ACHN (cell line): Measurements from ENCODE around the gene GRHL3.

ENCODE experiments used
- DNase-seq: peaks from one replicate; pipeline ENCODE4 v3.0.0-alpha.2; 2015
- in situ Hi-C: cut with HindIII; loops from 2 replicates; pipeline ENCODE4 v1.10.0; 2017; ENCODE audit warnings: low sequenced_read_pairs, low pct_ligation_motif_present, low pct_unique_long_range_greater_than_20kb

Gene GRHL3

GRCh38 chr1:24384251-24385090 lies 65.3 kb downstream of the GRHL3 start:
- in situ Hi-C loops, result no loop called here

GRCh38 chr1:24385160-24385940 lies 66.2 kb downstream of the GRHL3 start:
- peak; percentile 25 for DNase-seq
- in situ Hi-C loops, result no loop called here

More at GRCh38 chr1:24384251-24385090, 65.3 kb downstream of the GRHL3 start:
- no peak for DNase-seq

GRCh38 chr1:24386241-24386640 lies 67.1 kb downstream of the GRHL3 start:
- in situ Hi-C loops, result no loop called here

GRCh38 chr1:24386931-24387330 lies 67.8 kb downstream of the GRHL3 start:
- in situ Hi-C loops, result no loop called here
- DNase-seq, result no peak

More at GRCh38 chr1:24386241-24386640, 67.1 kb downstream of the GRHL3 start:
- no peak for DNase-seq

- in situ Hi-C loops, result no loop called here
- no peak for DNase-seq
Measured at GRCh38 chr1:24387636-24388175, 68.5 kb downstream of the GRHL3 start.

GRCh38 chr1:24388331-24388885 lies 69.3 kb downstream of the GRHL3 start:
- in situ Hi-C loops, result no loop called here

GRCh38 chr1:24389231-24389678 lies 70.1 kb downstream of the GRHL3 start:
- no peak for DNase-seq
- in situ Hi-C loops, result no loop called here

More at GRCh38 chr1:24388331-24388885, 69.3 kb downstream of the GRHL3 start:
- no peak for DNase-seq

- DNase-seq, result peak; percentile 74
- in situ Hi-C loops, result no loop called here
Measured at GRCh38 chr1:24390924-24391782, 72.0 kb downstream of the GRHL3 start.

- in situ Hi-C loops, result no loop called here
- peak; percentile 61 for DNase-seq
Measured at GRCh38 chr1:24391882-24392603, 72.9 kb downstream of the GRHL3 start.

GRCh38 chr1:24392604-24392946 lies 73.4 kb downstream of the GRHL3 start:
- in situ Hi-C loops, result no loop called here
- DNase-seq, result no peak

- DNase-seq, result no peak
- in situ Hi-C loops, result no loop called here
Measured at GRCh38 chr1:24392982-24393650, 74.0 kb downstream of the GRHL3 start.

GRCh38 chr1:24393892-24394291 lies 74.7 kb downstream of the GRHL3 start:
- in situ Hi-C loops, result no loop called here
- peak; percentile 54 for DNase-seq

GRCh38 chr1:24400065-24400464 lies 80.9 kb downstream of the GRHL3 start:
- DNase-seq, result no peak
- in situ Hi-C loops, result no loop called here

- no peak for DNase-seq
- in situ Hi-C loops, result no loop called here
Measured at GRCh38 chr1:24403806-24404205, 84.6 kb downstream of the GRHL3 start.
